PFSK-1 (cell line): ENCODE measurements around the gene MSI2.

Experiments used
- FOXP2 ChIP-seq: optimal IDR thresholded peaks from 2 replicates; pipeline ENCODE3; 2011; ENCODE audit warnings: borderline replicate concordance, control low read depth, inconsistent platforms; ENCODE audit not compliant: insufficient read depth; ENCODE audit errors: extremely low read length, extremely low read depth
- POLR2AphosphoS5 ChIP-seq: IDR thresholded peaks from 2 replicates; pipeline ENCODE4 v1.6.1; 2012; ENCODE audit warnings: low read depth, mild to moderate bottlenecking, control low read depth, low read length, moderate library complexity
- SIN3A ChIP-seq: IDR thresholded peaks from 2 replicates; pipeline ENCODE4 v1.6.1; 2012; ENCODE audit warnings: mild to moderate bottlenecking, low read length, moderate library complexity, borderline replicate concordance; ENCODE audit not compliant: insufficient read depth
- TAF1 ChIP-seq: IDR thresholded peaks from 2 replicates; pipeline ENCODE4 v1.6.1; 2012; ENCODE audit warnings: low read length, control low read depth, borderline replicate concordance; ENCODE audit not compliant: insufficient read depth
- TF ChIP-seq, protein P1 (sequence below), 2 experiments: IDR thresholded peaks; 2 replicates each; pipeline versions ENCODE4 v1.6.1 to v1.8.0; 2011 to 2012; ENCODE audit warnings: low read depth in 2 of 2, low read length in 2 of 2, control low read depth in 1 of 2, inconsistent platforms in 1 of 2, mild to moderate bottlenecking in 1 of 2, moderate library complexity in 1 of 2; ENCODE audit not compliant: insufficient read depth in 1 of 2

The MSI2 gene

DNA sequence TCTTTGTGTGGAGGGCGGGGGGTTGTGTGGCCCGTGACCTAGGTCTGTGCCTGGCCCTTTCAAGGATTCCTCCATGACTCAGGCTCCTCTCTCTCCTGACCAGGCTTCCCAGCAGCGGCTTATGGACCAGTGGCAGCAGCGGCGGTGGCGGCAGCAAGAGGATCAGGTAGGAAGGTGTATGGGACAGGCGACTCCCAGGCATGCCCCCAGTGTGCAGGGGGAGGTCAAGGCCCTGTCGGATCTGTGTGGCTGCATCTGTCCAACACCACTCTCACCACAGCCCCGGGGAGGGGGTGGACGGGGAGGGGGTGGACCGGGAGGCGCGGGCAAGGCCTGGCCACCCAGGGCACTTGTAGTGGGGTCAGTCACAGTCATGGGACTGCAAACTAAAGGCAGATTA, 395.7 kb downstream of the MSI2 start:
- TF ChIP-seq SIN3A (no peak), TAF1 (no peak), FOXP2 (no peak), POLR2AphosphoS5 (no peak)
- TF ChIP-seq, protein P1, sequence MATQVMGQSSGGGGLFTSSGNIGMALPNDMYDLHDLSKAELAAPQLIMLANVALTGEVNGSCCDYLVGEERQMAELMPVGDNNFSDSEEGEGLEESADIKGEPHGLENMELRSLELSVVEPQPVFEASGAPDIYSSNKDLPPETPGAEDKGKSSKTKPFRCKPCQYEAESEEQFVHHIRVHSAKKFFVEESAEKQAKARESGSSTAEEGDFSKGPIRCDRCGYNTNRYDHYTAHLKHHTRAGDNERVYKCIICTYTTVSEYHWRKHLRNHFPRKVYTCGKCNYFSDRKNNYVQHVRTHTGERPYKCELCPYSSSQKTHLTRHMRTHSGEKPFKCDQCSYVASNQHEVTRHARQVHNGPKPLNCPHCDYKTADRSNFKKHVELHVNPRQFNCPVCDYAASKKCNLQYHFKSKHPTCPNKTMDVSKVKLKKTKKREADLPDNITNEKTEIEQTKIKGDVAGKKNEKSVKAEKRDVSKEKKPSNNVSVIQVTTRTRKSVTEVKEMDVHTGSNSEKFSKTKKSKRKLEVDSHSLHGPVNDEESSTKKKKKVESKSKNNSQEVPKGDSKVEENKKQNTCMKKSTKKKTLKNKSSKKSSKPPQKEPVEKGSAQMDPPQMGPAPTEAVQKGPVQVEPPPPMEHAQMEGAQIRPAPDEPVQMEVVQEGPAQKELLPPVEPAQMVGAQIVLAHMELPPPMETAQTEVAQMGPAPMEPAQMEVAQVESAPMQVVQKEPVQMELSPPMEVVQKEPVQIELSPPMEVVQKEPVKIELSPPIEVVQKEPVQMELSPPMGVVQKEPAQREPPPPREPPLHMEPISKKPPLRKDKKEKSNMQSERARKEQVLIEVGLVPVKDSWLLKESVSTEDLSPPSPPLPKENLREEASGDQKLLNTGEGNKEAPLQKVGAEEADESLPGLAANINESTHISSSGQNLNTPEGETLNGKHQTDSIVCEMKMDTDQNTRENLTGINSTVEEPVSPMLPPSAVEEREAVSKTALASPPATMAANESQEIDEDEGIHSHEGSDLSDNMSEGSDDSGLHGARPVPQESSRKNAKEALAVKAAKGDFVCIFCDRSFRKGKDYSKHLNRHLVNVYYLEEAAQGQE (IDR thresholded peaks at IDR 0.05; ENCODE audit: insufficient read depth in 1 of 2, low read depth in 2 of 2, low read length in 2 of 2), result no peak

- no peak for TF ChIP-seq FOXP2
Measured at GRCh38 chr17:57652811-57653210, 396.5 kb downstream of the MSI2 start.

- TF ChIP-seq TAF1 (no peak), SIN3A (no peak), POLR2AphosphoS5 (no peak), FOXP2 (no peak)
- TF ChIP-seq, protein P1 (IDR thresholded peaks at IDR 0.05; ENCODE audit: insufficient read depth in 1 of 2, low read depth in 2 of 2, low read length in 2 of 2), result no peak
Measured at GRCh38 chr17:57653279-57653678, 397.0 kb downstream of the MSI2 start.

DNA sequence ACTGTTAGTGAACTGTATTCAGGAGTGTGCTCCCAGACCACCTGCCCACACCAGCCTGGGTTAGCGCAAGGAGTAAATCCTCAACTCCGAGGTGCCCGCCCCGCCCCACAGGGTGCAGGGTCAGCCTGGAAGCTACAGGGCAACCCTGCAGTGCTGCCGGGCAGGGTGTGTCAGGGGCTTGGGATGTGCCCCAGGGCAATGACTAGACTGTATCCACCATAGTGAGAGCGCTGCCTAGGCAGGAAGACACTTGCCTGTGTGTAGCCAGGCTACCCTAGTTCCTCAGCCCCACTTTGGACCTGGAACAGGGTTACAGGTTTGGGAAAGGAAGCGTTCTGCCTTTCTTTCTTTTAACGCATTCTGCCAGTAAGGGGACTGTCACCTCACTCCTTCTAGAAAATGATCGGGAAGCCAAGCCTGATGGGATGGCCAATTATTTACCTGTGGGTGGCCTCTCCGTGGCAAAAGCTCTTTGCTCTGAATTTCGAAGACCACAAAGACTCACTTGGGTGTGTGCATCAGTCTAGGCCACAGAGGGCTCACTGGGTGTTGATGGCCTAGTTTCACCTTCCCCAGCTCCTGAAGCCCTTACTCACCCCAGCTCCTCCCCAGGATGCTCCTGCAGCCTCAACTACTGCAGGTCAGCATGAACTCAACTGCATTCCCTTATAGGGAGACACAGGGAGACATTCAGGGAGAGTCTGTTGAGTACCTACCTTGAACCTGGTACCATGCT, 397.9 kb downstream of the MSI2 start:
- TF ChIP-seq TAF1 (no peak), POLR2AphosphoS5 (no peak)
- TF ChIP-seq, protein P1 (IDR thresholded peaks at IDR 0.05; ENCODE audit: insufficient read depth in 1 of 2, low read depth in 2 of 2, low read length in 2 of 2), result no peak

- no peak for TF ChIP-seq POLR2AphosphoS5
Measured at GRCh38 chr17:57655553-57655952, 399.2 kb downstream of the MSI2 start.

DNA sequence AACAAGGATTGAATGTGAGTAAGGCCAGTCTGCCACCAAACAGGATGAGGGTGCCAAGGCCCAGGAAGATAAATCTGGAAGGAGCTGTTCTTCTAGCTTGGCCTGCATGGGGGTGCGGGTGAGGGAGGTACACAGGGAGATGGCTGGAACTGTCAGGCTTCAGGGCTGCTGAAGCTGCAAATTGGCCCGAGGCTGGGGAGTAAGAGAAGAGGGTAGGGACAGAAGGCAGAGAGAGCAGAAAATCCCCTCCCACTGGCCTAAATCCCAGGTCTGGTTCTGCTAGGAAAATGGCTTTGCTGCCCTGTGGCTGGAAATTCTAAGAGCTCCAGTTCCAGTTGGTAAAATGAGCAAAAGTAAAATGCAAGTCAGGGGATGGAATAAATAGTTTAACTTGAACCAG, 400.9 kb downstream of the MSI2 start:
- no peak for TF ChIP-seq POLR2AphosphoS5
- TF ChIP-seq FOXP2, result no peak
- TF ChIP-seq SIN3A, result no peak
- TF ChIP-seq TAF1, result no peak
- TF ChIP-seq, protein P1 (IDR thresholded peaks at IDR 0.05; ENCODE audit: insufficient read depth in 1 of 2, low read depth in 2 of 2, low read length in 2 of 2), result no peak
